Thymus (tissue), 11 donors: ENCODE measurements around the gene S100A2. TPM values are rescaled to one million over a fixed set of nuclear protein-coding genes. Genes with fewer than 3 reads are reported as not detected.
"Not testable (repeated sequence)": the region's sequence is repeated elsewhere in the genome, so short reads cannot be mapped to it uniquely, and the experiment has no call there.

Source experiments
- DNase-seq, 9 donors: peaks; one replicate each; pipeline ENCODE4 v3.0.0-alpha.2; 2013; ENCODE audit warnings: low spot score in 9 of 9, low read depth in 6 of 9, missing footprints in 1 of 9
- H3K27ac ChIP-seq, 2 donors: one replicate each; pipeline ENCODE4 v1.5.1; 2013; ENCODE audit warnings: control low read depth in 1 of 2, low read depth in 1 of 2, low read length in 1 of 2, mild to moderate bottlenecking in 1 of 2, moderate library complexity in 1 of 2
- H3K27me3 ChIP-seq, 2 donors: one replicate each; pipeline ENCODE4 v1.5.1; 2013; ENCODE audit warnings: low read length in 1 of 2; ENCODE audit not compliant: control insufficient read depth in 2 of 2, insufficient read depth in 1 of 2
- H3K36me3 ChIP-seq, 2 donors: one replicate each; pipeline ENCODE4 v1.5.1; 2013; ENCODE audit warnings: low read length in 1 of 2, mild to moderate bottlenecking in 1 of 2, moderate library complexity in 1 of 2; ENCODE audit not compliant: control insufficient read depth in 2 of 2, insufficient read depth in 2 of 2
- H3K4me1 ChIP-seq, 2 donors: one replicate each; pipeline ENCODE4 v1.5.1; 2013; ENCODE audit warnings: low read length in 2 of 2; ENCODE audit not compliant: control insufficient read depth in 2 of 2, insufficient read depth in 2 of 2
- H3K4me3 ChIP-seq, 2 donors: one replicate each; pipeline ENCODE4 v1.5.1; 2013; ENCODE audit warnings: low read length in 2 of 2, control low read depth in 1 of 2, mild to moderate bottlenecking in 1 of 2
- H3K9me3 ChIP-seq, 2 donors: one replicate each; pipeline ENCODE4 v1.5.1; 2013; ENCODE audit warnings: low read length in 1 of 2, mild to moderate bottlenecking in 1 of 2; ENCODE audit not compliant: control insufficient read depth in 2 of 2, insufficient read depth in 1 of 2
- WGBS: extraction: QIAGEN DNeasy Blood & Tissue Kit; methylation state at CpG from one replicate; pipeline ENCODE4 v1.1.7; 2013; 5-methylcytosine and 5-hydroxymethylcytosine counted together
- polyA plus RNA-seq: library from polyadenylated mRNA; stranded (reverse); fragments of 200-250 nt; gene quantifications from one replicate; pipeline ENCODE4 v1.2.3, GENCODE V29; 2013
- total RNA-seq: library from RNA; stranded (reverse); fragments of 120-200 nt; gene quantifications from one replicate; pipeline ENCODE4 v1.2.4, GENCODE V29; 2013
- donor health status: healthy.

Gene S100A2
- total and polyA plus RNA-seq, 2 donors: 9.8 to 93.5 TPM

DNA sequence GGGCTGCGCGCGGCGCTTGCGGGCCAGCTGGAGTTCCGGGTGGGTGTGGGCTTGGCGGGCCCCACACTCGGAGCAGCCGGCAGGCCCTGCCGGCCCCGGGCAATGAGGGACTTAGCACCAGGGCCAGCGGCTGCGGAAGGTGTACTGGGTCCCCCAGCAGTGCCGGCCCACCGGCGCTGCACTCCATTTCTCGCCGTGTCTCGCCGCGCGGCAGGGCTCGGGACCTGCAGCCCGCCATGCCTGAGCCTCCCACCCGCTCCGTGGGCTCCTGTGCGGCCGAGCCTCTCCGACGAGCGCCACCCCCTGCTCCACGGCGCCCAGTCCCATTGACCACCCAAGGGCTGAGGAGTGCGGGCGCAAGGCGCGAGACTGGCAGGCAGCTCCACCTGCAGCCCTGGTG, 43.8 kb downstream of the S100A2 start:
- 98% methylated on average over 37 of the region's 37 CpGs for WGBS
- H3K36me3 ChIP-seq, H3K4me1 ChIP-seq, H3K27me3 ChIP-seq, H3K27ac ChIP-seq, H3K9me3 ChIP-seq, H3K4me3 ChIP-seq, DNase-seq: not testable (repeated sequence)

DNA sequence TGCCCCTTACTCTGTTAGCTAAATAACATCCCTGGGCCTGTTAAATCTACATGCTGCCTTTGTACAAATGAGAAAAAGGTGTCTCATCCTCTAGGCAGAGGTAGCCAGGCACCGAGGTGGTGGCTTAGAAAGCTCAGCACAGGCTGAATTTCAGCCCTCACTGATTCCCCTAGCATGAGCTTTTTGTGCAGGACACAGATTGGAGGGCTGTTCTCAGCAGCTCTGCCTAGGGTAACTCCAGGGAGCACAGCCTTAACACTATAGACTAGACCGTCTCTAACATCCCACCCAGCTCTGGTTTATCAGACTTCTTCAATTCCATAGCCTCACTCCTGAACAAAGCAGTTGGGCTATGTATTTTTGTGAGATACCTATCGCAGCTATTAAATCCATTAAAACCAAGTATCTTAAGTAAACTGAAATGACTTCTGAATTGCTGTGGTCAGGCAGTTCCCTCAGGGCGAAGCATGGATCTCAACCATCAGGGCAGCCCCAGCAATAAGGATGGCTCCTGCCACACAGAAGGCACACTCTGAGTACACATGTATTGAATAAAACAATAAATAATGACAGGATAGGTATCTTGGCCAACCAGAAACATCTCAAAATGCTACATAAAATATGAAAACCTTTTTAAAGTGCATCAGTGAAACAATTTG, 44.7 kb downstream of the S100A2 start:
- Histone ChIP-seq H3K27me3 (no peaks in the 10 kb centered on the region), H3K36me3 (no peaks in the 10 kb centered on the region), H3K4me1 (no peaks in the 10 kb centered on the region), H3K9me3 (no peaks in the 10 kb centered on the region), H3K27ac (no peak overlapping the region), H3K4me3 (no peak overlapping the region)
- no peak for DNase-seq
- 95% methylated on average over 4 of the region's 4 CpGs for WGBS

DNA sequence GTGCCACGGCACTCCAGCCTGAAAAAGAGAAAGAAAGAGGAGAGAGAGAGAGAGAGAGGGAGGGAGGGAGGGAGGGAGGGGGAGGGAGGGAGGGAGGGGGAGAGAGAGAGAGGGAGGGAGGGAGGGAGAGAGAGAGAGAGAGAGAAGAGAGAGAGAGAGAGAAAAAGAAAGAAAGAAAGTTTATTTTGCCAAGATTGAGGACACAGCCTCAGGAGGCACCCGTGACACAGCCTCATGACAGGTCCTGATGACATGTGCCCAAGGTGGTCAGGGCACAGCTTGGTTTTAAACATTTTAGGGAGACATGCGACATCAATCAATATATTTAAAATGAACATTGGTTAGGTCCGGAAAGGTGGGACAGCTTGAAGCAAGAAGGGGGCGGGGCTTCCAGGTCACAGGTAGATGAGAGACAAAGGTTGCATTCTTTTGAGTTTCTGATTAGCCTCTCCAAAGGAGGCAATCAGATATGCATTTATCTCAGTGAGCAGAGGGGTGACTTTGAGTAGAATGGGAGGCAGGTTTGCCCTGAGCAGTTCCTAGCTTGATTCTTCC, 45.4 kb downstream of the S100A2 start:
- 99% methylated on average over 5 of the region's 5 CpGs for WGBS
- not testable (repeated sequence) for DNase-seq, H3K27ac ChIP-seq, H3K9me3 ChIP-seq, H3K36me3 ChIP-seq, H3K27me3 ChIP-seq, H3K4me1 ChIP-seq, H3K4me3 ChIP-seq

DNA sequence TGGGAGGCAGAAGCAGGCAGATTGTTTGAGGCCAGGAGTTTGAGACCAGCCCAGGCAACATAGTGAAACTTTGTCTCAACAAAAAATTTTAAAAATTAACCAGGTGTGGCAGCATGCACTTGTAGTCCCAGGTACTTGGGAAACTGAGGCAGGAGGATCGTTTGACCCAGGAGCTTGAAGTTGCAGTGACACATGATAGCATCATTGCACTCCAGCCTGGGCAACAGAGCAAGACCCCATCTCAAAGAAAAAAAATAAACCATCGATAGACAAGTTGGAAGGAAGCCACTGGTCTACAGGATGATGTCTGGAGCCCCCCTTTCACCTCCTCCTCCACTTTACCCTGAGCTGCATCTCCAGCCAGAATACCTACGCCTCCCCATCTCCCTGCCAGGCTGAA, 46.4 kb downstream of the S100A2 start:
- no peak for DNase-seq
- Histone ChIP-seq H3K4me3 (no peak overlapping the region), H3K36me3 (no peaks in the 10 kb centered on the region), H3K9me3 (no peaks in the 10 kb centered on the region), H3K27ac (no peak overlapping the region), H3K27me3 (no peaks in the 10 kb centered on the region), H3K4me1 (no peaks in the 10 kb centered on the region)
- WGBS: 94% methylated on average over 3 of the region's 3 CpGs

DNA sequence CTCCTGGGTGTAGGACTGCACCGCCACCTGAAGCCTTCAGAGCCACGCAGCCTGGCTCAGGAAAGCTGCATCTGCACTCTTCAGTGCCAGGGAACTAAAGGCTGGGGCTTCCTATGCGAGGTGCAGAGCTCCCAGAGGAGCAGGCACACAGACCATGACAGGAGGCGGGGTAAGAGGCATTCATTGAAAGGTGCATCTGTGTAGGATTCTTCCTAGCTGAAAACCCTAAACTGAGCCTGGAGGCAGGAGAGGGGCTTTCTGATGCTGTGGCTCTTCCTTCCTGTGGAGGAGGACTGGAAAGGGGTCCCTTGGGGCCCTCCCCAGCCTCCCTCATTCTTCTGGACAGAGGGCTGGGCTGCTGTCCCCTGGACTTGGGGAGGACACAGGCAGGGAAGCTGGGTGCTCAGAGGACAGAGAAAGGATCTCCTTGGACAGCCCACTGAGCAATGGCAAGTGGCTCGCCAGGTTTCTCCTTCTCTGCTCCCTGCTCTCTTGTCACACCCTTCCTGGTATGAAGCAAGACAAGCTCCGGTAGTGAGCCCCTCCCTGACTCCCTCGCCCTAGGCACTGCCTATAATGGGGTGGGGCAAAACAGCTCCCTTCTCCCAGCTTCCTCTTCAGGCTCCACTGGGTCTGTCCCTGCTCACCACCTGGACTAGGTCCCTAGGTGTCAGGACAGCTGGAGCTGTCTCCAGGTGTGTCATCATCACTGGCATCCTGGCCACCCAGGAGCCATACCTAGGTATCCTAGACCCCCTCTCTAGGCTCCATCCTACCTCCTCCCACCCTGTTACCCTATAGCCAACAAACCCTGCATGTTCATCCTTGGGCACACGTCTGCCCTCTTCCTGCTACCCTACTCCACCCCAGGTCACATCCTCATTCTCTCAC, 49.9 kb downstream of the S100A2 start:
- H3K4me3 ChIP-seq: no peak overlapping the region
- no peaks in the 10 kb centered on the region for H3K36me3 ChIP-seq
- H3K4me1 ChIP-seq: peaks cover 0 to 3% of the 10 kb centered on the region in 2 donors
- 80% methylated on average over 8 of the region's 8 CpGs for WGBS
- H3K27ac ChIP-seq: no peak overlapping the region
- H3K9me3 ChIP-seq: no peaks in the 10 kb centered on the region
- DNase-seq: no peak
- H3K27me3 ChIP-seq: no peaks in the 10 kb centered on the region

DNA sequence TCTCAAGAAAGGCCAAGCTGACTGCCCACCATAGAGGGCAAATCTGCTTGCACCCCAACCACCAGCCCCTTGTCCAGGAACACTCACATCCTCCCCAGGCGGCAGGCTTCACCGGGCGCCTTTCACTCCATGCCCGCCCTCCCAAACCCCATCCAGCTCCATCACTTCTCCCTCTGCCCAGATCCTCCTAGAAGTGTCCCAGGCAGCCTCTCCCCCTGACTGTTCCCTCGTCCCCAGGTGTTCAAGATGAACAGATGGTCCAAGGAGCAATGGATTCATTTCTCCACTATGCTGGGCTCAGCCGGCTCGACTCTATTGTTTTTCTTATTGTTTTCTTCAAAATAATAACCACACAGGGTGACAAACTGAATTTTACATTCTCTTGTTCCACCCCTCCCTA, 52.0 kb downstream of the S100A2 start:
- H3K36me3 ChIP-seq: no peaks in the 10 kb centered on the region
- 97% methylated on average over 7 of the region's 7 CpGs for WGBS
- no peak overlapping the region for H3K4me3 ChIP-seq
- H3K4me1 ChIP-seq: peaks cover 0 to 3% of the 10 kb centered on the region in 2 donors
- H3K27me3 ChIP-seq: no peaks in the 10 kb centered on the region
- H3K27ac ChIP-seq: no peak overlapping the region
- no peak for DNase-seq
- no peaks in the 10 kb centered on the region for H3K9me3 ChIP-seq

DNA sequence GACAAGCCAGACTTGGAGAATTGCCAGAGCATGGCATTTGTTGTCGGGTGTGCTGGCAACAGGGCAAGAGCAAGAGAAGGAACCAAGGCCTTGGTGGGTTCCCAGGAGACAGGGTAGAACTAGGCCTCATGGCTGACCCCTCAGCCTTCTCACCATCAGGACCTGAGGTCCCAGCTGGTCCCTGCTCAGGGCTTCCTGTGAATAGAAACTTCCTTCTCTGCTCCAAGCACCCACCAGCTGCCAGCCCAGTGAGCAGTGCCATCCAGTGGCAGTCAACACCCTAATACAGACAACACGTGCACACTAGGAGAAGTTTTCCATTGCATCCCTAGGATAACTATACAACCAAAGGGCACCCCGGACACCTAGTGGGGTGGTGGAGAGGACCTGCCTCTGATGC, 52.6 kb downstream of the S100A2 start:
- DNase-seq: no peak
- Histone ChIP-seq H3K4me3 (no peak overlapping the region), H3K4me1 (peaks cover 0 to 3% of the 10 kb centered on the region in 2 donors), H3K9me3 (no peaks in the 10 kb centered on the region), H3K36me3 (no peaks in the 10 kb centered on the region), H3K27me3 (no peaks in the 10 kb centered on the region), H3K27ac (no peak overlapping the region)
- WGBS: 84% methylated on average over 3 of the region's 3 CpGs
